ENCODE results near the gene WWOX.

Gene WWOX

DNA sequence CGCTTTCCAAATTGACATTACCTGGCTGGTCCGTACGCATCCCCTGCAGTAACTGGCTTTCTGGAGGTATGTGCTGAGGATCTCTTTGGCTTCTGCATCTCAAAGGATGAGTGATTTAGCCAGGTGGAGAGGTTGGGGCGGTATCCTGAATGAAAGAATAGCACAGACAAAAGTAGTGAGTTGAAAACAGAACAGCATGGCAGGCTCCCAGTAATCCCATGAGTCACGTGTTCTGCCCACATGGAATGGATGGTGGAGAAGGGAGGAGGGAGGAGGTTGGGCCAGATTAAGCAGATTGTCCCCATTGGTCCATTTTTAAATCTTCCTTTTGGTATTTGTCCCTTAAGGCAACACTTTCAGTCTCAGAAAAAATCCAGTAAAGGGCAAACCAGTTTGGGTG, 176.0 kb downstream of the WWOX start:
- no peak for DNase-seq (ENCODE audit: low read depth)

DNA sequence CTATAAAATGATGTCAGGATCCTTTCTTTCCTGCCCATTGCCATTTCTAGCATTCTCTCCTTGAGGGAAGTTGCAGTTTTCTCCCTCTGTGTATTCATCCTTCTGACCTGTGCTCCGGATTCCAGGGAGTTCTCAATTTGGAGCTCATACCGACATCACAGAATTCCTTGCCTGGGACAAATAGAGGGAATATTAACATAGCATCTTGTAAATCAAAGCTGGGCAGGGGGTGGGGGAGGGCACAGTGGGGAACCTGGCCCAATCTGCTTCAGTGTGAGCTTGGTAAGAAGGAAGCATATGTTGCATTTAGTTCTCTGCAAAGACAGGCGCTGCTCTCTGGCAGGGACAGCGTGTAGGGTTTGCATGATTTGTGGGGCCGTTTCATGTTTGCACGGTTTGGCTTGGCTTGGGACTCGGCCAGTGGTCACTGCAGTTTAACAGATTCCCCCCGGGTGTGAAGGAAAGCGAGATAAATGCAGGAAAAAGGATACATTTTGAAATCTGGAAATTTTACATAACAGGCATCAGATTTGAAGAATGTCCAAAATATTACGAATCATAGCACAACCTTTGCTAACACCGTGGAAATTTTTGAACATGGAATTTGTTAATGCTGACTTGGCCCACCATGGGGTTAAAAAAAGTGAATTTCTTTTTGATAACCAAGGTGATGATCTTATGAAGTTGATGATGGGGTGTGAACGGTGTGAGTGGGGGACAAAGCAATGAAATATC, 178.0 kb downstream of the WWOX start:
- no peak for DNase-seq (ENCODE audit: low read depth)

DNA sequence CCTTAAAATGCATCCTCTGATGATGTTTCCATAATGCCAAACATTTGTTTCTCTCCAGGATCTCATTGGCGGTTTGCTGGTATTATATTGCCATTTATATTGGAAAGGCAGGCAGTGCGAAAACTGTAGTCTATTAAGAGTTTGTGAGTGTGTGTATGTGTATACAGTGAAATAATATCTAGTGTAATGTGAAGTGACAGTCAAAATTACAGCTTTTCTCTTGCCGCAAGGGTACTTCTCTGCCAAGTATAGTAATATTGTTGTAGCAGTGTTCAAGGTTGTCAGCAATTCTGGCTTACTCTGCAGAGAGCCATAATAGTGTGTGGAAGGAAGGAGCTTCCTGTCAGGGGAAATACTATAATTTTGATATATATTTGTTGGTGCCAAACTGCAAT, 178.6 kb downstream of the WWOX start:
- no peak for DNase-seq (ENCODE audit: low read depth)

DNA sequence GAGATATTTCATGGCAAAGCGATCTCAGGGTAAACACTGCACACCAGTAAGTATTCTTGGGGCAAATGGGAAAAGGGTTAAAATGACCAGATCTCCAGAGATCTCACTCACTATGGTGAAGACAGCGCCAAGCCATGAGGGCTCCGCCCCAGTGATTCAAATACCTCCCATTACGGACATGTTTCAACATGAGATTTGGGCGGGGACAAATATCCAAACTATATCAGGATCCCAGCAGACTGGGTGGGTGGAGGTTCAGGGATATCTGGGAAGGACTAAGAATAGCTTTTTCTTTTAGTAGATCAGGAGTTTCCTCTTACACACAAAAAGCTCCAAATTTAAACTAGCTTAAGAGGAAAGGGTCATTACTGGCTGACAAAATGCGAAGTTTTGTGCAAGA, 181.7 kb downstream of the WWOX start:
- no peak for DNase-seq (ENCODE audit: low read depth)

DNA sequence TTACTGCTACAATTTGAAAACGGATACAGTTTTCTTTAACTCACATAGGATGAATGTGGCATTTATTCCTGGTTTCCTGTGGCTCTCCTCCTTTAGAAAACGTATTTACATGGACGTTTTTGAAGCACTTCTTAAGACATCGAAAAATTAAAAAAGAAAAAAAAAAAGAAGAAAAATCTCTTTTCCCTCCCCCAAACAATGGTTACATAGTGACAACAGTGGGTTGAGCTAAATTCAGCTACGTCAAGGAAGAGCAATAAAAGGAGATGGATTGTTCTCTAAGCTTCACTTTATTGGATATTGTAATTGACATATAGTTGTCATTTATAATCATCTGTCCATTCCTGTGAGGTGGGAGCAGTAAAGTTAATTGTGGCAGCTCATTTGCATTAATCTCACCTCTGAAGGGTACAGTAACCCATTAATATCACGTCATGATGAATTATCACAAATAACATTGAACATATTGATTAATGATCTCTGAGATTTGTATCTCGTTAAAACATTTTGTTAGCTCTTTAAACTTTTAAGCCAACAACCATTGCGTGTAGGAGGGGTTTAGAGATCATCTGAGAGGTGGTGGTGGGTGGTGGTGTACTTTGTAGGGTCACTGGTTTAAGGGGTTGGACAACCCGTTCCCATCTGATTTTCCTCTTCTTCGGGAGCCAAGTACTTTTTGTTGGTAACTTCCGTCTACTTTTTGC, 184.2 kb downstream of the WWOX start:
- no peak for DNase-seq (ENCODE audit: low read depth)

DNA sequence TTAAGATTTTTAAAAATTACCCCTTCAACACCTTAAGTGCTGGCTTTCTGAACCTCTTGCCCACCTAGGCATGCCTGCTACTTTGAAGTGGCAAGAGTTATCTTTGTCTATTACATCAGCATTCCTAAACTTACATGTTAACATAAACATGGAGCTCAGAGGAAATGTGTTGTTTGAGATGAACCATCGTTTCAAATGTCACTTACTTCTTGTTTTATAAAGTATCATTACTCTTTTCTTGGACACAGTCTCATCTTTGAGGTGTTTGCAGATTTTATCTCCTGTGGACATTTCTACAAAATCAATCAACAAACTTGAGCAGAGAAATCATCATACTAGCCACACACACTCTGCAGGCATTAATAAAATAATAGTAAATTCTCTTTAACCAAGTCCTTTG, 184.9 kb downstream of the WWOX start:
- no peak for DNase-seq (ENCODE audit: low read depth)

DNA sequence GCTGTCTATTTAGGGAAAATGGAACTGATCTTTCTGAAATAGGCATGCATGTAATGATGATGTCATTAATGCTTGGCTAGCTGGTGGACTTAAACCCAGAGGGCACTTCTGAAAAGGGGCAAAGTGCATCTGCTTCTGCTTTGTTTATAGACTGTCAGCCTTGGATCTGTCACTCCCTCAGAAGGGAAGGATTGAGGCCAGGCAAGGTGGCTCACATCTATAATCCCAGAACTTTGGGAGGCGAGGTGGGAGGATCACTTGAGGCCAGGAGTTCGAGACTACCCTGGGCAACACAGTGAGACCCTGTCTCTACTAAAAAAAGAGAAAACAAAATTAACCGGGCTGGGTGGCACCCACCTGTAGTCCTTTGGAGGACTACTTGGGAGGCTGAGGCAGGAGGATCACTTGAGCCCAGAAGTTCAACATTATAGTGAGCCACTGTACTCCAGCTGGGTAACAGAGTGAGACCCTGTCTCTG, 185.5 kb downstream of the WWOX start:
- DNase-seq (ENCODE audit: low read depth): no peak

DNA sequence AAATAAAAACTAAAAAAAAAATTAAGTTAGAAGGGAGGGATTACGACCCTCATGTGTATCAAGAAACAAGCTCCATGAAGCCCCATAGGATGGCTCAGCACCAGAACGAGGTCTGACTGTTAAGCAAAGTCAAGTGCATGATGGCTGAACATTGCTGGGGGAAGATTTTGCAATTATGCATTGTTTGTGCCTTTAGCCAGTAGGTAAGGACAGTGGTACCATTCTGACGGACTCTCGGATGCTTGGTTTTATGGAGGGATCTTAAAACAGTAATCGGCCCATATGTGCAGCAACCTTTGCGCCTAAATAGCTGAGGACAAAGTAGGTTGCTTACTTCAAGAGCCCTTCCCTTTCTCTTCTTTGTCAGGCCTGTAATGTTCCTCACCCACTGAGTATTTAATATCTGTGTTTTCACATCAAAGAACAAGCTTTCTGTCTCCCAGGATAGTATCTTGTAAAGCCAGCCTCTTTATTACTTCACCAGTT, 186.0 kb downstream of the WWOX start:
- no peak for DNase-seq (ENCODE audit: low read depth)

DNA sequence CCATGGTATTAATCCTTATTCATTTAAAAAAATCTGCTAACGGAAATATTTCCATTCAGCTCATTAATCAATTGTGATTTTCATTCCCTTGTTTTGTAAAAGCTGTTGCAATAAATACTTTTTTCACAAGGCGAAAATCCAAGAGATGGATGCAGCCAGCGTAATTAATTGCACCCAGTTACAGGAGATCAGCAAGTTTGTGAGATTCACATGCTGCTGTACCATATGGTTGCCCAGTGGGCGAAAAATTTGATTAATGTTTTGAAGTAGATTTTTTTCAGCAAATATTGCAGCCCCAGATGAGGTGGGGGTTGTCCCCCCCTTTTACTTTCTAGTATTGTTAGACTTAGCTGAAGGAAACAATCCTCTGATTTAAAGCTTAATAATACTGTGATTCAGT, 186.6 kb downstream of the WWOX start:
- DNase-seq (ENCODE audit: low read depth): no peak

DNA sequence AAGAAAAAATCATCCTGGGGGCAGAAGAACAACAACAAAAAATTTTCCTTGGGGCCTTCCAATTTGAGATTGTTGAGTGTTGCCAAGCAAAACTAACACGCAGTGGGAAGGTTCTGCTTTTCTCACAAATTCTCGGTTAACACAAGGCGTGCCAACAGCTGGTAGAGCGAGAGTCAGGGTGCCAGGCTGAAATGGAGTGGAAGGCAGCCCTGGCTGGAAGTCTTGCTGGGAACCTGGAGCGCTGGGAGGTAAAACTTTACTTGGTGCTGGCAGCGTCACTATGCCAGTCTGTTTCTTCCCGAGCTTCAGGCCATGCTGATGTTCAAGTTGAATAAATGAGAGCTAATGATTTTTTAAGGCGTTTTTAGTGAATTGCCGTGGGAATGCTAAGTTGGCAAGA, 189.4 kb downstream of the WWOX start:
- no peak for DNase-seq (ENCODE audit: low read depth)

DNA sequence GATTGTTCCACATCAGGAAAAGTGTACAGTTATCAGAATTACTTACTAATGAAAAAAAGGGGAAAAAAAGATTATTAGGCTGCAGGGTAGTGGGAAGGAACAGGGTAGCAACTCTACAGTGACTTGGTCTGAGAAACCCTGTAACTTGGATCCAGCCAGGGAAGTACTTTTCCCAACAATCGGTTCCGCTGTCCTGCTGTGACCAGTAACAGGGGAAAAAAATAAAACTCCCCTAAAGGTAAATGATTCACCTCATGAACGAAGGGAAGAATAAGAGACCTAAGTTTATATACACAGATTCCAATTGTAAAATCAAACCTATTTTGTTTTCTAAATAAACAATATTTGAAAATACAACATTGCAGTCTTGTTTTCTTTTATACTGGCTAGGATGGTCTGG, 189.9 kb downstream of the WWOX start:
- DNase-seq (ENCODE audit: low read depth): no peak

DNA sequence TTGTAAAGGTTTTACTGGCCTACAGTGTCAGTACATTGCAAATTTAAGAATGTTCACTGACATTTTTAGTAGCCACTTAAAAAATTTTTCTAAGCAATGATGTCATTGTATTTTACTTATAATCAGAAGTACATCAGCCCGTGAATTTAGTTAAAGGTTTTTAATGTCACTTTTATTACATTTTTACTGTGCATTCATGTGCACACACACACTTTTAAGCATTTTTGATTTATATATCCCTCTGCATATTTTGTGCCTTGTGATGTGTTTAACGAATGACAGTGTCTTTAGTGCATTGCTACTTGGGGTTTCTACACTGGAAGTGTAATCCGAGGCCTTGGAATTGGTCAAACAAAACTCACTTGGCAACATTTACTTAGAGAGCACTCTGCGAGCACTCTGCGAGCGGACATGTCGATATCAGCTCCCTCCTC, 190.4 kb downstream of the WWOX start:
- no peak for DNase-seq (ENCODE audit: low read depth)

DNA sequence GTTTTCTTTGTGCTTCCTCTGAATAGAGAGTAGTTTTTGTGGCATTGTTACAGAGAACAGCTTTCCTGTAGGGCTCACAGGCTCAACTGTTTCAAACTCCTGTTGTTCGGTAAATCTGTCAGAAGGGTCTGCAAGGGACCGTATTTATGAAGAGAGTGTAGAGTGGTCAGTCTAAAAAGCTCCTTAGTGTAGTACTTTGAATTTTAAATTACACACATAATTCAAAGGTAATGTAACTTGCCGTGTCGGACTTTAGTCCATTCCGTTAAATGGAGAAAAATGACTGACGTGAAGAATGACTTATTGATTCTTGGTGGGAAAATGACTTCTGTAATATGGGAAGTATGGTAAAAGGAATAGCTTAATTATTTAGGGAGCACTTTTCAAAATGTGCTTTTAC, 190.9 kb downstream of the WWOX start:
- DNase-seq (ENCODE audit: low read depth): no peak

DNA sequence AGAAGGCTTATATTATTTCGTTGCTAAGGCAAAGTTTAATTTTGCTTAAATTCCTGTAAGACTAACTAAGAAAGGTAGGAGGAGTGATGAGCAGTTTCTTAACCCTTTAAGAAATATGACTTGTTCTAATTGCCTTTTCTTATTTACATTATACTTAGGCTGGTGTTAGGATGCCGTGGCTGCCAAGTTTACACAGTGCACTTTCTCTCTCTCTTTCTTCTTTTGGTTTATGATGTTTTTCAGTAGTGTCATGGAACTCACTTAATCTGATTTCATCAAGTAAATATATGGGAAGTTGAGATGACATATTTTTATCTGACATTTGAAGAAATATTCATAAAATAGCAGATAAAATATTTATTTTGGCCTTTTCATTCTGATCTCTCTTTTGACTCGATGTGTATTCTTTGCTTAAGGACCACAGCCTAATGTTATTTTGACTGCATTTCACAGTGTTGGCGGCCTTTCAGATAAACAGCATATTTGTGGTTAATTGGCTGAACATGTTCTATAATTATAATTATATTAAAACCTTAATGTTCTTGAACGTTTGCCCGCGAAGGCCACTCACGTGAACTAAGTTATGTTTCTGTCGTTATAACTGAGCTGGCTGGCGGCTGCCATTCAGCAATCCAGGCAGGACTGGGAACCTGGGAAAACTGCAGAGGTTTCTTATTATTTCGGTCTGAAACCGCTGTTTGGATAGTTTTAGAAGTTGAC, 191.6 kb downstream of the WWOX start:
- no peak for DNase-seq (ENCODE audit: low read depth)

DNA sequence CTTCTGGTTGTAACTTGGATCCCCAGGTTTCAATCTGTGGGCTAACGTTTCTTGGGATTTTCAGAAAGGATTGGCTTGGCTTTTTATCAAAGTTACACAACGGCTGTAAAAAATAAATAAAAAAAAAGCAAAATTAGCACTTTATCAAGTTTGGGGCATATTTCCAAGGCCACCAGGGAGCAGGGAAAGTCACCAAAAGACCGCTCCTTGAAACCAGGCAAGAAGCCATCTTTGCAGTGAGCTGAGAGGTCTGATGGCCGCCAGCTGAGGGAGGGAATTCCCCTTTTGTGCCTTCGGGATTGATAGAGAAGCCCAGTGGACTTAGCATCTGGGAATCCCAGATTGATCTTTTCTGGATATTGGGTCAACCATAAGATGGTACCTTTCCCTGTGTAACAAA, 192.2 kb downstream of the WWOX start:
- DNase-seq (ENCODE audit: low read depth): no peak

DNA sequence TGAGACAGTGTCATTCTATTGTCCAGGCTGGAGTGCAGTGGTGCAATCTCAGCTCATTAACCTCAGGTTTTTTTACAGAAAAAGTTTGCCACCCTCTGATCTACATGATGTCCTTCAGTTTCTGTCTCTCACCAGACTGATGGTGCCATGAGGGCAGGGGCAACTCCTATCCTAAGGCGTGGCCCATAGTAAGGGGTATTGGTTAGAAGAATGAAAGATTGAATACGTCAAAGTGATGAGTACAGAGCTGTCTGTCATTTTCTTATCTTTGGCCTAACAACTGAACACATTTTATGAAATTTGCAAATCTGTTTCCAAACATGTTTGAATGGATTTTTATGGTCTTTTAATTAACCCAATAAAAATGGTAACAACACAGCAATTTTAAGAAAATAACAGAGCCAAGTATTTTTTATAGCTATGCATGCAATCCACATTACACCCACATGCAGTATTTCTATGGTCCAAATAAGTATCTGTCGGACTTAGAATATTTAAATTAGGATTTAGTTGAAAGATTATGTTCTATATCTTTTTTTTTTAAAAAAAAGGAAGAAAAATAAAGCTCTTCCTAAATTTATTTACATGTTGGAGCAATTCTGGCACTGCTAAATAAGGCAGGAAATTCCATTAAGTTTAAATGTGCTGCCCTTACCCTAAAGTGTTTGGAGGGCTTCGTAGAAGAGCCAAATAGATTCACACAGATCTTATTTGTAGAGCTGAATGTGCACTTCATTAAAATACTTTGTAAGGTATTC, 192.8 kb downstream of the WWOX start:
- no peak for DNase-seq (ENCODE audit: low read depth)

DNA sequence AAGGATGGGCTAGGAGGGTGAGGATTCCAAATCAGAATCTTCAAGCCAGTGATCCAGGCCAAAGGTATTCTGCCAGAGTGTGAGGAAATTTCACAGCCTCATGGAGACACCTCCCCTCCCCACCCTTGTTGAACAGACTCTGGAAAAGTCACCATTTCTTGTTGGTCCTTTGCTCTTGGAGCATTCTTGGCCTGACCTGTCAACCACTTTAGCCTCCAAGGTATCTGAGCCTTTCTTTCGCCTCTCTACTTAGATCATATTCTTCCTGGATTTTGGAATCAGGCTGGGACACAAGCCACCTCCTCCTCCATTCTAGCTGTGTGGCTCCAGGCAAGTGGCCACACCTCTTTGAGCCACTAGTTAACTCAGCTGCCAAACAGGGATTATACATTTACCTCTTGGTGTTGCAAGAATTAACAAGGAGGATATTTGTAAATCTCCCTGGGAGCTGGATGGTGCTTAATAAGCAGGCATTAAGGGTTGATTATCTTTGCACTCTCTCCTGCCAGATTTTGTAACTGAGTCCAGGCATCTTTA, 193.5 kb downstream of the WWOX start:
- no peak for DNase-seq (ENCODE audit: low read depth)

DNA sequence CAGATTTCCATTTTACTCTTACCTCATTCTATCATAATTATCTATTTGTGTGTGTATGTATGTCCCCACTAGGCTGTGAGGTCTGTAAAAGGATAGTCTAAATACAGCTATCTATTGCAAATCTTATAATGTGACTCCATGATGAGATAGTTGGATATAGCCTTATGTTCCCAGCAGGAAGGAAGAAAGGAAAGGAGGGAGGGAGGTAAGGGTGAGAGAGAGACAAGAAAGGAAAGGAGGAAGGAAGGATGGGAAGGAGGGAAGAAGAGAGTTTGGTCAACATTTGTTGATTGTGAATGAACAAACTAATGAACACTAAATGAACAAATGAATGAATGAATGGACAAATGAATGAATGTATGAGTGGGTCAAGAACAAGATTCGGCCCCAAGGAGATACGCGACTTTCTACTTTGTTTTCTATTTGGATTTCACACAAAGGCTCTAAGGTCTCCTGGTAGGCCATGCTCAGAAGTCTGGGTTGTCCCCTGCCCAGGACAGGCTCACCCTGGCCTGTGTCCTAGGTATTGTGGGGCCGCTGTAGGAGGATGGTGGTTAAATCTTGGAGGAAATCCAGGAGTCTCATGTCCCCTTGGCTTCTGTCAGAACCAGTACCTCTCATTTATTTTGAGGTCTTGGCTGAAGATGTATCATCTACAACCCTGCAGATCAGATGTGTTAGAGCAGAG, 195.2 kb downstream of the WWOX start:
- no peak for DNase-seq (ENCODE audit: low read depth)

DNA sequence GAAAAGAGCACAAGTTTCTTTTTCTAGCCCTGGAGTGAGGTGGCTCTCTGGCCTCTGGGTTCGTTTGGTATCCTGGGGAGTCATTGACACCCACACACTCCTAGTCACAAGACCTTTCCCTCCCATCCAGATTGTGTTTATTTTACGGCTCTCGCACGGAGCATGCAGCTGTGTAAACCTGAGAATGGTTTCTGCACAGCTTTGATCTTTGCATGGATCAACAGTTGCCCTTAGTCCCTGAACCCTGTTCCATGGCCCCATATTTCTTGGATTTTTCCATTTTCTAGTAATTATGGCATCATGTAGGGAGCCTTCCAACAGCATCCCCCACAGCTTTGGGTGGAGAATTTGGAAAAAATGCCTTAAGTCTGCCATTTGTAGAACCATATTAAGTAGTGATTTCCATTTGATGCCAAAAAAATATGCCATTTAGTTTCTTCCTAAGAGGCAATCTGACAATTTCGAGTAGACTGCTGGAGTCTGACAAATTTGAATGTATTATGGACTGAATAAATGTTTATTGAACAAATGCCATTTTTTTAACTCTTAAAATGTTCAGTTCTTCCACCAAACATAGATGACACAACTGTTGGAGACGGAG, 197.7 kb downstream of the WWOX start:
- no peak for DNase-seq (ENCODE audit: low read depth)

DNA sequence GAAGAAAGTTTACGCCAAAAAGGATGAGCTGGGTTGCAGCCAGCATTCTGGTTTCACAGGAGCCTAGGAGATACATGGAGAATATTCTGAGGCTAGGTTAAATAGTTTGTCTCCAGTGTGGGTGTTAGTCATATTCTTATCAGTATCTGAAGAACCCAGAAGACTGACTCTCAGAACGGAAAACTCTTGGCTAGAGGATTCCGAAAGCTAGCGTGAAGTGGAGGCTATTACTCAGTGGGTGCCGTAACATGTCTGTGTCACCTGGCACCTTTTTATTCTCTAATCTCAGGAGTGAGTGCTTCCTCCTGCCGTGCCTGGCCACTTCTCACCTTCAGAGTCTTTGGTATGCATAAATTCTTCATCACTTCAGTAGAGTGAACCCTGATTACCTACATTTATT, 199.5 kb downstream of the WWOX start:
- no peak for DNase-seq (ENCODE audit: low read depth)

DNA sequence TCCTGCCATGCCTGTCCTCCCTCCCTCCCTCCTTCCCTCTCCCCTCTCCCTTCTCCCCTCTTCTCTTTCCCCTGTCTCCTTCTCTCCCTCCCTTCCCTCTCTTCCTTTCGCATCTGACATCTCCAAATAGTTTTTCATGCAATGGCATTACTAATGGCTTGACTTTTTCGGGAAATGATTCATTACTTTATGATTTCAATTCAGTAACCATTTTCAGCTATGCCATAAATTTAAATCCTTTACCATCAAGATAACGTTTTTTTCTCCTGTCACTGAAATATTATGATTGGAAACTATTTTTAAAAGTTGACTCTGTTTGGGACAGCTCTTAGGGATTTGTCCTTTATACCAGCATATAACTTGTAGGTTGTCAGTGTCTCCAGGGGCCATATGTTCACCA, 201.0 kb downstream of the WWOX start:
- no peak for DNase-seq (ENCODE audit: low read depth)
